ENCODE measurements around the gene RAX2. TPM values are rescaled to one million over a fixed set of nuclear protein-coding genes. Genes with fewer than 3 reads are reported as not detected.

RAX2 gene
- total RNA-seq, 1 experiment from 2014 or later = not detected

- POLR2A ChIA-PET (ENCODE audit: unreplicated experiment) = no interaction called here
Measured at GRCh38 chr19:3792114-3792513, 20.1 kb upstream of the RAX2 start.

GRCh38 chr19:3790941-3791340 lies 18.9 kb upstream of the RAX2 start:
- no peaks in the 10 kb centered on the region for H3K9me3 ChIP-seq (ENCODE audit: insufficient read depth, low read depth)
- intact Hi-C loops (cut with micrococcal nuclease; ENCODE audit: unreplicated experiment) = no loop called here
- H4K20me1 ChIP-seq (ENCODE audit: insufficient read depth) = no peaks in the 10 kb centered on the region
- TF ChIP-seq CTCF (conservative IDR thresholded peaks at IDR 0.05) (no peak), EZH2 (IDR thresholded peaks at IDR 0.05; ENCODE audit: low read depth) (no peak)
- H3K36me3 ChIP-seq (ENCODE audit: low read depth) = no peaks in the 10 kb centered on the region
- no peaks in the 10 kb centered on the region for H3K79me2 ChIP-seq (ENCODE audit: low read depth)
- no peaks in the 10 kb centered on the region for H3F3A ChIP-seq (ENCODE audit: insufficient read depth, low read depth)
- no peak overlapping the region for H3K4me2 ChIP-seq
- no peak overlapping the region for H2AFZ ChIP-seq
- ChIA-PET CTCF (no interaction called here), POLR2A (ENCODE audit: unreplicated experiment) (no interaction called here)
- no peak for DNase-seq
- peaks cover 8% of the 10 kb centered on the region; the same call in 1 of the 2 replicates for H3K27me3 ChIP-seq (ENCODE audit: insufficient read depth, low read depth)
- BruUV-seq (replicated peaks) = no TSS peak
- H3K4me1 ChIP-seq (replicated peaks; ENCODE audit: insufficient read depth) = no peaks in the 10 kb centered on the region
- no peaks in the 10 kb centered on the region for H3K9me2 ChIP-seq (ENCODE audit: insufficient read depth)
- no peak overlapping the region for H3K27ac ChIP-seq
- H3K4me3 ChIP-seq = no peak overlapping the region

More at GRCh38 chr19:3792114-3792513, 20.1 kb upstream of the RAX2 start:
- intact Hi-C loops (cut with micrococcal nuclease; ENCODE audit: unreplicated experiment) = no loop called here
- Histone ChIP-seq H2AFZ (no peak overlapping the region), H3F3A (ENCODE audit: insufficient read depth, low read depth) (no peaks in the 10 kb centered on the region), H3K4me1 (replicated peaks; ENCODE audit: insufficient read depth) (no peaks in the 10 kb centered on the region), H3K36me3 (ENCODE audit: low read depth) (no peaks in the 10 kb centered on the region), H4K20me1 (ENCODE audit: insufficient read depth) (no peaks in the 10 kb centered on the region), H3K27me3 (ENCODE audit: insufficient read depth, low read depth) (peaks cover 8% of the 10 kb centered on the region; the same call in 1 of the 2 replicates), H3K4me2 (no peak overlapping the region), H3K27ac (no peak overlapping the region), H3K9me2 (ENCODE audit: insufficient read depth) (no peaks in the 10 kb centered on the region), H3K4me3 (no peak overlapping the region), H3K9me3 (ENCODE audit: insufficient read depth, low read depth) (no peaks in the 10 kb centered on the region), H3K79me2 (ENCODE audit: low read depth) (no peaks in the 10 kb centered on the region)
- DNase-seq = no peak
- TF ChIP-seq EZH2 (IDR thresholded peaks at IDR 0.05; ENCODE audit: low read depth) (no peak), CTCF (conservative IDR thresholded peaks at IDR 0.05) (no peak)
- no TSS peak for BruUV-seq (replicated peaks)
- CTCF ChIA-PET = no interaction called here

- no TSS peak for BruUV-seq (replicated peaks)
- Histone ChIP-seq H3K27ac (no peak overlapping the region), H3K9me3 (ENCODE audit: insufficient read depth, low read depth) (no peaks in the 10 kb centered on the region), H2AFZ (no peak overlapping the region), H3K4me1 (replicated peaks; ENCODE audit: insufficient read depth) (no peaks in the 10 kb centered on the region), H4K20me1 (ENCODE audit: insufficient read depth) (no peaks in the 10 kb centered on the region), H3K9me2 (ENCODE audit: insufficient read depth) (no peaks in the 10 kb centered on the region), H3K79me2 (ENCODE audit: low read depth) (no peaks in the 10 kb centered on the region), H3K4me3 (no peak overlapping the region), H3K27me3 (ENCODE audit: insufficient read depth, low read depth) (peaks cover 8% of the 10 kb centered on the region; the same call in 1 of the 2 replicates), H3K4me2 (no peak overlapping the region), H3F3A (ENCODE audit: insufficient read depth, low read depth) (no peaks in the 10 kb centered on the region), H3K36me3 (ENCODE audit: low read depth) (no peaks in the 10 kb centered on the region)
- DNase-seq = no peak
- POLR2A ChIA-PET (ENCODE audit: unreplicated experiment) = no interaction called here
- intact Hi-C loops (cut with micrococcal nuclease; ENCODE audit: unreplicated experiment) = no loop called here
- CTCF ChIA-PET = no interaction called here
- no peak for TF ChIP-seq EZH2 (IDR thresholded peaks at IDR 0.05; ENCODE audit: low read depth)
- no peak for TF ChIP-seq CTCF (conservative IDR thresholded peaks at IDR 0.05)
Measured at GRCh38 chr19:3790209-3790734, 18.2 kb upstream of the RAX2 start.
